Liver (tissue), 9 donors: ENCODE results near the gene ABLIM1. TPM values are rescaled to one million over a fixed set of nuclear protein-coding genes. Genes with fewer than 3 reads are reported as not detected.
A peak's percentile ranks its signal among the peaks of the same experiment; 100 is the strongest.

Experiments used
- DNase-seq: peaks from one replicate; pipeline ENCODE4 v3.0.0-alpha.2; 2017; ENCODE audit warnings: low spot score
- H3K27ac ChIP-seq, 2 donors: one replicate each; pipeline ENCODE4 v1.7.0; 2013; ENCODE audit warnings: inconsistent platforms in 2 of 2, low read length in 2 of 2, control low read depth in 1 of 2, low read depth in 1 of 2, mild to moderate bottlenecking in 1 of 2
- H3K27me3 ChIP-seq, 4 donors: one replicate each; pipeline versions ENCODE4 v1.6.1 to v1.7.0; 2013; ENCODE audit warnings: low read length in 3 of 4, inconsistent platforms in 1 of 4, mild to moderate bottlenecking in 1 of 4, moderate library complexity in 1 of 4; ENCODE audit not compliant: control insufficient read depth in 4 of 4, insufficient read depth in 4 of 4
- H3K36me3 ChIP-seq, 4 donors: one replicate each; pipeline versions ENCODE4 v1.6.1 to v1.7.0; 2013; ENCODE audit warnings: low read length in 3 of 4, mild to moderate bottlenecking in 3 of 4, low read depth in 1 of 4, moderate library complexity in 1 of 4; ENCODE audit not compliant: control insufficient read depth in 4 of 4, insufficient read depth in 3 of 4
- H3K4me1 ChIP-seq, 4 donors: one replicate each; pipeline versions ENCODE4 v1.6.1 to v1.7.0; 2013; ENCODE audit warnings: low read length in 3 of 4, mild to moderate bottlenecking in 3 of 4, moderate library complexity in 1 of 4; ENCODE audit not compliant: control insufficient read depth in 4 of 4, insufficient read depth in 4 of 4
- H3K4me3 ChIP-seq, 3 donors: one replicate each; pipeline versions ENCODE4 v1.6.1 to v1.7.0; 2013; ENCODE audit warnings: low read length in 3 of 3, control low read depth in 1 of 3, low read depth in 1 of 3, mild to moderate bottlenecking in 1 of 3
- H3K9ac ChIP-seq, 2 donors: one replicate each; pipeline ENCODE4 v1.7.0; 2013; ENCODE audit warnings: low read length in 2 of 2, mild to moderate bottlenecking in 2 of 2, moderate library complexity in 2 of 2, control low read depth in 1 of 2, low read depth in 1 of 2
- H3K9me3 ChIP-seq, 4 donors: one replicate each; pipeline versions ENCODE4 v1.6.1 to v1.7.0; 2013; ENCODE audit warnings: low read length in 3 of 4; ENCODE audit not compliant: control insufficient read depth in 4 of 4
- EGR1 ChIP-seq, 2 donors: IDR thresholded peaks; 2 replicates each; pipeline ENCODE4 v1.6.1; 2016 to 2018; ENCODE audit warnings: antibody characterized with exemption in 2 of 2, low read depth in 2 of 2
- FOXA1 ChIP-seq: IDR thresholded peaks from 2 replicates; pipeline ENCODE4 v1.6.1; 2016; ENCODE audit warnings: antibody characterized with exemption
- FOXA2 ChIP-seq: IDR thresholded peaks from 2 replicates; pipeline ENCODE4 v1.6.1; 2016; ENCODE audit warnings: antibody characterized with exemption
- GABPA ChIP-seq, 2 donors: IDR thresholded peaks in 1 of 2; conservative IDR thresholded peaks in 1 of 2; 2 replicates each; pipeline ENCODE4 v1.6.1; 2016; ENCODE audit warnings: antibody characterized with exemption in 2 of 2, mild to moderate bottlenecking in 1 of 2, moderate library complexity in 1 of 2
- HNF4A ChIP-seq, 2 donors: conservative IDR thresholded peaks; 2 replicates each; pipeline ENCODE4 v1.6.1; 2016; ENCODE audit warnings: antibody characterized with exemption in 2 of 2, mild to moderate bottlenecking in 2 of 2
- JUND ChIP-seq, 2 donors: IDR thresholded peaks; 2 replicates each; pipeline ENCODE4 v1.6.1; 2016; ENCODE audit warnings: antibody characterized with exemption in 2 of 2
- RAD21 ChIP-seq, 2 donors: IDR thresholded peaks; 2 replicates each; pipeline ENCODE4 v1.6.1; 2016; ENCODE audit warnings: antibody characterized with exemption in 2 of 2, mild to moderate bottlenecking in 2 of 2
- RXRA ChIP-seq, 2 donors: IDR thresholded peaks; 2 replicates each; pipeline ENCODE4 v1.6.1; 2017 to 2018; ENCODE audit warnings: antibody characterized with exemption in 2 of 2, mild to moderate bottlenecking in 1 of 2
- SP1 ChIP-seq: IDR thresholded peaks from 2 replicates; pipeline ENCODE4 v1.6.1; 2018; ENCODE audit warnings: antibody characterized with exemption, mild to moderate bottlenecking
- YY1 ChIP-seq: IDR thresholded peaks from 2 replicates; pipeline ENCODE4 v1.6.1; 2016; ENCODE audit warnings: antibody characterized with exemption, mild to moderate bottlenecking
- WGBS: extraction: QIAGEN DNeasy Blood & Tissue Kit; methylation state at CpG from one replicate; pipeline ENCODE4 v1.1.7; 2013; 5-methylcytosine and 5-hydroxymethylcytosine counted together
- polyA plus RNA-seq, 2 donors: library from polyadenylated mRNA; stranded (reverse) in 1 of 2; unstranded in 1 of 2; fragments of 200-250 nt in 1 of 2; fragments of >200 nt in 1 of 2; fragmentation: Nextera tagmentation in 1 of 2; extraction: Ambion mirVana in 1 of 2; gene quantifications; one replicate each; pipeline versions ENCODE4 v1.2.1 to v1.2.3, GENCODE V29; 2013 to 2015
- total RNA-seq, 2 donors: library from RNA; depleted of rRNA; stranded (reverse); fragments of >200 nt; gene quantifications; one replicate each; pipeline ENCODE4 v1.2.3, GENCODE V29; 2014
- TF ChIP-seq, protein P1 (sequence below): fragments of 150-350 bp; IDR thresholded peaks from 2 replicates; pipeline ENCODE4 v1.5.1; 2017; ENCODE audit warnings: improper control_type of control experiment, low read depth, low read length; ENCODE audit not compliant: missing input control
- TF ChIP-seq, protein P2 (sequence below): IDR thresholded peaks from 2 replicates; pipeline ENCODE4 v1.6.1; 2016; ENCODE audit warnings: antibody characterized with exemption
- TF ChIP-seq, protein P3 (sequence below): IDR thresholded peaks from 2 replicates; pipeline ENCODE4 v1.6.1; 2016; ENCODE audit warnings: antibody characterized with exemption
- donor health status: healthy.
- donor health status: healthy.
- donor health status: healthy.
- donor health status: healthy.
- donor health status: healthy.

The ABLIM1 gene
- total and polyA plus RNA-seq, 4 donors, result 10.9 to 31.3 (median 13.1) TPM

DNA sequence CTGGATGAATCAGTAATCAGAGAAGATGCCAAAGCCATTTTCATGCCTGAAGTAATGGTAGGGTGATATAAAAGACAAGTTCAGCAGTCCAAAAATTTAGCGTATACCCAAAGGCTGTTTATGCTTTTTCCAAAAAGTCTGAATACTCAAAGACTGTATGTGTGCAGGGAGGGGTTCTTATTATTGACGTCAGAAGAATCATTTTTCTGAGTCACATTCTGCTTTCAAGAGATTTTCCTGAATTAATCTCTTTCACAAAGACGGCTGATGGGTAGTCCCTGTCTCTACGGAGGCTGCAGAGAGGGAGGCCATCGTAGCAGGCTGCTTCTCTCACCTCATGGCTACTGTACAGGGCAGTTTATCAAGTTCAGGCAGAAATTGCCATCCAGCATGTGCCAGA is 30.7 kb upstream of the ABLIM1 start:
- 84% methylated on average over 5 of the region's 5 CpGs for WGBS
- DNase-seq, result no peak

DNA sequence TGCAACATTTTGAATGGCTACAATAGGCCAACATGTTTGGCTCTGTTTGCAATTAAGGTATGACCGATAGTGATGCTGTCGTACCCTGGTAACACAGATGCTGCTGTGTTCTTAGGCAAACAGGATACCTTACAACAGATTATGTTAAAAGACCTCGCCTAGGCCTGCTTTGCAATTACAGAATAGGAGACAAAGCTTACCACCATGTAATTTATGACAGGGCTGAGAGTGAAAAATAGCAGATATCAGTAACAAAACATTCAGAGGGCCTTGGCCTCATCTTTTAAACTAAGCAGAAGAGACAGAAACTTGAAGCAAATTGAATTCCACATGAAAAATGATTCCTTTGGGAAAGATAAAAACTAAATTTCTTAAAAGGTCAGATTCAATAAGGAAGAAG is 29.4 kb upstream of the ABLIM1 start:
- no peaks in the 10 kb centered on the region for H3K9me3 ChIP-seq
- H3K36me3 ChIP-seq, result no peaks in the 10 kb centered on the region
- TF ChIP-seq GABPA (IDR thresholded peaks at IDR 0.05 in 1 of 2, conservative IDR thresholded peaks at IDR 0.05 in 1 of 2) (no peak), EGR1 (IDR thresholded peaks at IDR 0.05; ENCODE audit: low read depth in 2 of 2) (no peak)
- H3K27me3 ChIP-seq, result no peaks in the 10 kb centered on the region
- WGBS, result 90% methylated on average over 3 of the region's 3 CpGs
- H3K27ac ChIP-seq, result no peak overlapping the region
- no peak overlapping the region for H3K9ac ChIP-seq
- H3K4me3 ChIP-seq, result no peak overlapping the region
- no peak for DNase-seq
- H3K4me1 ChIP-seq, result peaks cover 0 to 30% (median 12%) of the 10 kb centered on the region in 4 donors

More for the DNA sequence above, 30.7 kb upstream of the ABLIM1 start:
- Histone ChIP-seq H3K36me3 (no peaks in the 10 kb centered on the region), H3K4me1 (peaks cover 0 to 18% (median 9%) of the 10 kb centered on the region in 4 donors), H3K27me3 (no peaks in the 10 kb centered on the region), H3K4me3 (no peak overlapping the region), H3K9ac (no peak overlapping the region), H3K9me3 (no peaks in the 10 kb centered on the region), H3K27ac (no peak overlapping the region)
- TF ChIP-seq GABPA (IDR thresholded peaks at IDR 0.05 in 1 of 2, conservative IDR thresholded peaks at IDR 0.05 in 1 of 2) (no peak), JUND (IDR thresholded peaks at IDR 0.05) (no peak), HNF4A (conservative IDR thresholded peaks at IDR 0.05) (no peak), SP1 (no peak)
- TF ChIP-seq, protein P1, sequence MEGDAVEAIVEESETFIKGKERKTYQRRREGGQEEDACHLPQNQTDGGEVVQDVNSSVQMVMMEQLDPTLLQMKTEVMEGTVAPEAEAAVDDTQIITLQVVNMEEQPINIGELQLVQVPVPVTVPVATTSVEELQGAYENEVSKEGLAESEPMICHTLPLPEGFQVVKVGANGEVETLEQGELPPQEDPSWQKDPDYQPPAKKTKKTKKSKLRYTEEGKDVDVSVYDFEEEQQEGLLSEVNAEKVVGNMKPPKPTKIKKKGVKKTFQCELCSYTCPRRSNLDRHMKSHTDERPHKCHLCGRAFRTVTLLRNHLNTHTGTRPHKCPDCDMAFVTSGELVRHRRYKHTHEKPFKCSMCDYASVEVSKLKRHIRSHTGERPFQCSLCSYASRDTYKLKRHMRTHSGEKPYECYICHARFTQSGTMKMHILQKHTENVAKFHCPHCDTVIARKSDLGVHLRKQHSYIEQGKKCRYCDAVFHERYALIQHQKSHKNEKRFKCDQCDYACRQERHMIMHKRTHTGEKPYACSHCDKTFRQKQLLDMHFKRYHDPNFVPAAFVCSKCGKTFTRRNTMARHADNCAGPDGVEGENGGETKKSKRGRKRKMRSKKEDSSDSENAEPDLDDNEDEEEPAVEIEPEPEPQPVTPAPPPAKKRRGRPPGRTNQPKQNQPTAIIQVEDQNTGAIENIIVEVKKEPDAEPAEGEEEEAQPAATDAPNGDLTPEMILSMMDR, result no peak

DNA sequence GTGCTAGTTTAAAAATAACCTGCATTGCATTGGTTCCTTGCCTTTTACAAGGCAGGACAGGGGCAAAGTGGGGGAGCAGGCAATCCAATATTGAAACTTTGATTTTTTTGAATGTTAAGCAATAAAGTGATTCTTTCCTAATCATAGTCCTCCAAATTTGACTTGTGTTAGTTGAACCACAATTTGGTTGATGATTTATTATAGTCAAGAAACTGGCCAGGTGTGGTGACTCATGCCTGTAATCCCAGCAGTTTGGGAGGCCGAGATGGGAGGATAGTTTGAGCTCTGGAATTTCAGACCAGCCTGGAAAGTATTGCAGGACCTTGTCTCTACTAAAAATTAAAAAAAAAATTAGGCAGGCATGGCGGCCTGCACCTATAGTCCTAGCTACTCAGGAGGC is 27.9 kb upstream of the ABLIM1 start:
- H3K36me3 ChIP-seq, result no peaks in the 10 kb centered on the region
- no peak overlapping the region for H3K4me3 ChIP-seq
- no peaks in the 10 kb centered on the region for H3K9me3 ChIP-seq
- no peak overlapping the region for H3K9ac ChIP-seq
- no peaks in the 10 kb centered on the region for H3K27me3 ChIP-seq
- TF ChIP-seq HNF4A (conservative IDR thresholded peaks at IDR 0.05), result peak; percentile 22 to 59
- TF ChIP-seq, protein P2, sequence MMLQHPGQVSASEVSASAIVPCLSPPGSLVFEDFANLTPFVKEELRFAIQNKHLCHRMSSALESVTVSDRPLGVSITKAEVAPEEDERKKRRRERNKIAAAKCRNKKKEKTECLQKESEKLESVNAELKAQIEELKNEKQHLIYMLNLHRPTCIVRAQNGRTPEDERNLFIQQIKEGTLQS, result peak; percentile 80
- no peak for TF ChIP-seq FOXA2
- peak; percentile 51 for TF ChIP-seq SP1
- TF ChIP-seq RAD21 (IDR thresholded peaks at IDR 0.05), result peak in 1 of 2 donors; percentile 49
- peak; percentile 84 to 93 for TF ChIP-seq JUND (IDR thresholded peaks at IDR 0.05)
- peak overlapping the region; percentile 90 to 91 for H3K27ac ChIP-seq
- WGBS, result 72% methylated on average over 2 of the region's 2 CpGs
- DNase-seq, result no peak
- peaks cover 0 to 39% (median 12%) of the 10 kb centered on the region in 4 donors for H3K4me1 ChIP-seq

DNA sequence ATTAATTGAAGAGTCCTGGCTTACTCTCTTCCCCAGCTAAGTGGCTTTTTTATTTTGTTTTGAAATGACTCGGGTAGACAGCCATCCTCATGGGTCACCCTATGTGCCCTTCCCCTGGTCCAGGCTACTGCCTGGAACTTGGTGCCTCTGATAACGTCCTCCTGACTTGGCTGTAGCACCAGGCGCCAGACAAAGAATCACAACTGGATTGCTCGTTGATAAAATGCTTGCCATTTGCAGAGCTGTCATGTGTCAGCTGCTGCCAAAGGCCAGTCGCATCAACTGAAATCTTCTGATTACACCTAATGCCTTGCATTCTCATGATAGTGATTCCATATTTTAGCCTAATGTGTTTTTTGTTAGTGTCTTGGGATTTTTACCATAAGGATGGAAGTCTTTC is 27.4 kb upstream of the ABLIM1 start:
- Histone ChIP-seq H3K36me3 (no peaks in the 10 kb centered on the region), H3K9me3 (no peaks in the 10 kb centered on the region), H3K4me3 (no peak overlapping the region), H3K9ac (no peak overlapping the region), H3K4me1 (peaks cover 0 to 39% (median 12%) of the 10 kb centered on the region in 4 donors), H3K27me3 (no peaks in the 10 kb centered on the region), H3K27ac (peak overlapping the region; percentile 90 to 91)
- no peak for DNase-seq
- 30% methylated on average over 5 of the region's 5 CpGs for WGBS
- TF ChIP-seq RXRA (IDR thresholded peaks at IDR 0.05), result peak in 1 of 2 donors; percentile 18
- TF ChIP-seq YY1, result peak; percentile 44
- TF ChIP-seq, protein P3, sequence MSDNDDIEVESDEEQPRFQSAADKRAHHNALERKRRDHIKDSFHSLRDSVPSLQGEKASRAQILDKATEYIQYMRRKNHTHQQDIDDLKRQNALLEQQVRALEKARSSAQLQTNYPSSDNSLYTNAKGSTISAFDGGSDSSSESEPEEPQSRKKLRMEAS, result no peak
- no peak for TF ChIP-seq FOXA1
